A673 (cell line): ENCODE results near the gene DSE. TPM values are rescaled to one million over a fixed set of nuclear protein-coding genes. Genes with fewer than 3 reads are reported as not detected.

ENCODE experiments used
- BruUV-seq: library from RNA; stranded (reverse); fragments of 400-500 nt; replicated peaks from 2 replicates; lab custom pipeline; 2021; lab: Mats Ljungman, UMichigan
- CTCF ChIA-PET: fragments of 300-600 bp; sonication (Branson Sonifier 250); formaldehyde crosslinking; loops from one replicate; lab custom pipeline; 2022; ENCODE audit warnings: antibody characterized with exemption; lab: Charles Lee
- POLR2A ChIA-PET: fragments of 300-600 bp; sonication (Branson Sonifier 250); formaldehyde crosslinking; loops from one replicate; lab custom pipeline; 2022; ENCODE audit warnings: antibody characterized with exemption; ENCODE audit not compliant: low non-redundant PET; lab: Charles Lee
- DNase-seq: peaks from one replicate; pipeline ENCODE4 v3.0.0-alpha.2; 2015; ENCODE audit warnings: low spot score
- H3K27ac ChIP-seq: fragments of 200-600 bp; sonication (generic); 2 replicates; pipeline ENCODE4 v1.5.1; 2016; ENCODE audit warnings: mixed run types, low read depth, mild to moderate bottlenecking, mixed read lengths, antibody characterized with exemption, low read length; ENCODE audit not compliant: poor library complexity, severe bottlenecking
- H3K27me3 ChIP-seq: fragments of 200-600 bp; sonication (generic); replicated peaks from 2 replicates; pipeline ENCODE4 v1.6.1; 2017; ENCODE audit warnings: mixed run types, low read depth, mild to moderate bottlenecking, mixed read lengths, antibody characterized with exemption, low read length; ENCODE audit not compliant: insufficient read depth, poor library complexity
- H3K36me3 ChIP-seq: fragments of 200-600 bp; sonication (generic); 2 replicates; pipeline ENCODE4 v1.6.1; 2016; ENCODE audit warnings: mixed run types, mild to moderate bottlenecking, mixed read lengths, antibody characterized with exemption, low read length; ENCODE audit not compliant: insufficient read depth, poor library complexity, severe bottlenecking
- H3K4me1 ChIP-seq: fragments of 200-600 bp; sonication (generic); 2 replicates; pipeline ENCODE4 v1.6.1; 2017; ENCODE audit warnings: mixed run types, mild to moderate bottlenecking, mixed read lengths, antibody characterized with exemption, low read length; ENCODE audit not compliant: insufficient read depth, poor library complexity, severe bottlenecking
- H3K4me3 ChIP-seq: fragments of 200-600 bp; sonication (generic); 2 replicates; pipeline ENCODE4 v1.5.1; 2016; ENCODE audit warnings: low read depth, mixed run types, mild to moderate bottlenecking, mixed read lengths, low read length; ENCODE audit not compliant: poor library complexity, severe bottlenecking
- H3K9me3 ChIP-seq: fragments of 200-600 bp; sonication (generic); 2 replicates; pipeline ENCODE4 v1.6.1; 2016; ENCODE audit warnings: mixed run types, low read depth, mild to moderate bottlenecking, mixed read lengths, antibody characterized with exemption, low read length; ENCODE audit not compliant: poor library complexity, severe bottlenecking
- CTCF ChIP-seq: fragments of 300-800, 200-600 bp; sonication (generic); conservative IDR thresholded peaks from 2 replicates; pipeline ENCODE4 v1.5.1; 2017; ENCODE audit warnings: low read depth, mild to moderate bottlenecking, antibody characterized with exemption, low read length, moderate library complexity, mixed read lengths
- EZH2 ChIP-seq: fragments of 200-600 bp; sonication (generic); IDR thresholded peaks from 2 replicates; pipeline ENCODE4 v1.6.1; 2017; ENCODE audit warnings: borderline replicate concordance, low read depth, mild to moderate bottlenecking, mixed read lengths, antibody characterized with exemption, low read length; ENCODE audit not compliant: poor library complexity, severe bottlenecking
- intact Hi-C: fragments of 100-400 bp; cut with micrococcal nuclease; formaldehyde crosslinking; loops from one replicate; pipeline ENCODE4 v1.10.0; 2022; ENCODE audit not compliant: unreplicated experiment
- total RNA-seq: library from RNA; stranded (reverse); gene quantifications from 2 replicates; pipeline ENCODE4 v1.2.3, GENCODE V29; 2021

The DSE gene
- total RNA-seq, 1 experiment from 2014 or later, result 31.4 TPM

- Histone ChIP-seq H3K27me3 (no peaks in the 10 kb centered on the region), H3K27ac (no peak overlapping the region), H3K9me3 (no peaks in the 10 kb centered on the region), H3K36me3 (peaks cover 3% of the 10 kb centered on the region), H3K4me1 (no peaks in the 10 kb centered on the region), H3K4me3 (no peak overlapping the region)
- intact Hi-C loops, result no loop called here
- ChIA-PET CTCF (no interaction called here), POLR2A (no interaction called here)
- no peak for DNase-seq
- no peak for TF ChIP-seq CTCF
- TF ChIP-seq EZH2, result no peak
- BruUV-seq, result no TSS peak
These were observed 55.8 kb downstream of the DSE start for GRCh38 chr6:116426551-116426950.

- Histone ChIP-seq H3K27me3 (no peaks in the 10 kb centered on the region), H3K4me3 (no peak overlapping the region), H3K27ac (no peak overlapping the region), H3K4me1 (no peaks in the 10 kb centered on the region), H3K9me3 (no peaks in the 10 kb centered on the region), H3K36me3 (peaks cover 3% of the 10 kb centered on the region)
- TF ChIP-seq EZH2, result no peak
- TF ChIP-seq CTCF, result no peak
- intact Hi-C loops, result no loop called here
- BruUV-seq, result no TSS peak
- CTCF ChIA-PET, result no interaction called here
- POLR2A ChIA-PET, result no interaction called here
- no peak for DNase-seq
These were observed 58.4 kb downstream of the DSE start for GRCh38 chr6:116429111-116429510.

GRCh38 chr6:116430860-116431259 lies 60.1 kb downstream of the DSE start:
- Histone ChIP-seq H3K36me3 (peaks cover 3% of the 10 kb centered on the region), H3K27ac (no peak overlapping the region), H3K4me1 (no peaks in the 10 kb centered on the region), H3K4me3 (no peak overlapping the region), H3K9me3 (no peaks in the 10 kb centered on the region), H3K27me3 (no peaks in the 10 kb centered on the region)
- no TSS peak for BruUV-seq
- POLR2A ChIA-PET, result no interaction called here
- TF ChIP-seq CTCF (no peak), EZH2 (no peak)
- intact Hi-C loops, result loop anchor here (10.0 kb wide), 1 partner anchor 146 kb away; no protein-coding TSS in a partner anchor
- CTCF ChIA-PET, result no interaction called here
- no peak for DNase-seq
